ENCODE results near the gene USP47.

DNA sequence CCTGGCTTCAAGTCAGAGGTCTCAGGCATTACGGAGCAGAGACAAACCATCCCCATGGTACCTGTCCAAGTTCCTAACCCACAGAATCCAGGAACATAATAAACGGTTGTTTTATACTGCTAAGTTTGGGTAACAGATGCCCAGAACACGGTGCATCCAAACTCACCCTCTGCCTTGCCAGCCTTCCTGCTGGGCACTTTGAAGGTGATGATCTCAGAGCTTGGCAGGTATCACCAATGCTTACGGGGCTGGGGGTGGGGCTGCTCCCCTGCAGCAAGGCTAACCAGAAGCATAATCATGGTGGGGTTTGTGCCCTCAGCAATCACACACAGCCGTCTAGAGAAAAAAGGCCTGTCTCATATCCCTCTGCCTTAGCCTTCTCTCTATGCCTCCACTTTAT lies 139.6 kb downstream of the USP47 start:
- TF ChIP-seq, protein P1, sequence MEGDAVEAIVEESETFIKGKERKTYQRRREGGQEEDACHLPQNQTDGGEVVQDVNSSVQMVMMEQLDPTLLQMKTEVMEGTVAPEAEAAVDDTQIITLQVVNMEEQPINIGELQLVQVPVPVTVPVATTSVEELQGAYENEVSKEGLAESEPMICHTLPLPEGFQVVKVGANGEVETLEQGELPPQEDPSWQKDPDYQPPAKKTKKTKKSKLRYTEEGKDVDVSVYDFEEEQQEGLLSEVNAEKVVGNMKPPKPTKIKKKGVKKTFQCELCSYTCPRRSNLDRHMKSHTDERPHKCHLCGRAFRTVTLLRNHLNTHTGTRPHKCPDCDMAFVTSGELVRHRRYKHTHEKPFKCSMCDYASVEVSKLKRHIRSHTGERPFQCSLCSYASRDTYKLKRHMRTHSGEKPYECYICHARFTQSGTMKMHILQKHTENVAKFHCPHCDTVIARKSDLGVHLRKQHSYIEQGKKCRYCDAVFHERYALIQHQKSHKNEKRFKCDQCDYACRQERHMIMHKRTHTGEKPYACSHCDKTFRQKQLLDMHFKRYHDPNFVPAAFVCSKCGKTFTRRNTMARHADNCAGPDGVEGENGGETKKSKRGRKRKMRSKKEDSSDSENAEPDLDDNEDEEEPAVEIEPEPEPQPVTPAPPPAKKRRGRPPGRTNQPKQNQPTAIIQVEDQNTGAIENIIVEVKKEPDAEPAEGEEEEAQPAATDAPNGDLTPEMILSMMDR (IDR thresholded peaks at IDR 0.05) = no peak
- TF ChIP-seq POLR2A (IDR thresholded peaks at IDR 0.05) = no peak

Data from lower leg skin (tissue), 3 donors.